Astrocyte of the spinal cord (primary cell): ENCODE data around the gene HRH2.

Experiments
- DNase-seq: peaks from one replicate; pipeline ENCODE4 v3.0.0; 2011; ENCODE audit warnings: low read depth, low spot score
- H3K4me3 ChIP-seq: 2 replicates; pipeline ENCODE4 v1.5.1; 2011; ENCODE audit warnings: low read depth, mild to moderate bottlenecking, low read length, moderate library complexity
- CTCF ChIP-seq: IDR thresholded peaks from 2 replicates; pipeline ENCODE4 v1.5.1; 2012; ENCODE audit warnings: low read depth, mild to moderate bottlenecking, low read length, inconsistent platforms
- in situ Hi-C: cut with HindIII; loops from 2 replicates; pipeline ENCODE4 v1.10.0; 2017; ENCODE audit warnings: low sequenced_read_pairs

HRH2 gene

GRCh38 chr5:175712313-175712680 lies 54.4 kb downstream of the HRH2 start:
- DNase-seq = no peak
- in situ Hi-C loops = no loop called here
- no peak overlapping the region for H3K4me3 ChIP-seq
- TF ChIP-seq CTCF = no peak

GRCh38 chr5:175712681-175713085 lies 54.8 kb downstream of the HRH2 start:
- DNase-seq = no peak
- no peak for TF ChIP-seq CTCF
- in situ Hi-C loops = no loop called here
- no peak overlapping the region for H3K4me3 ChIP-seq

- in situ Hi-C loops = no loop called here
- no peak for TF ChIP-seq CTCF
- no peak for DNase-seq
- H3K4me3 ChIP-seq = no peak overlapping the region
These were observed 56.1 kb downstream of the HRH2 start for GRCh38 chr5:175713930-175714329.

GRCh38 chr5:175714479-175715085 lies 56.7 kb downstream of the HRH2 start:
- in situ Hi-C loops = no loop called here
- TF ChIP-seq CTCF = no peak
- no peak for DNase-seq
- no peak overlapping the region for H3K4me3 ChIP-seq

- H3K4me3 ChIP-seq = no peak overlapping the region
- in situ Hi-C loops = no loop called here
- TF ChIP-seq CTCF = no peak
- no peak for DNase-seq
These were observed 58.0 kb downstream of the HRH2 start for GRCh38 chr5:175715627-175716522.

GRCh38 chr5:175717837-175718236 lies 60.0 kb downstream of the HRH2 start:
- no peak for DNase-seq
- TF ChIP-seq CTCF = no peak
- in situ Hi-C loops = no loop called here

More at GRCh38 chr5:175717837-175718236, 60.0 kb downstream of the HRH2 start:
- H3K4me3 ChIP-seq = no peak overlapping the region
